ENCODE data around the gene PKD2L2. TPM values are rescaled to one million over a fixed set of nuclear protein-coding genes. Genes with fewer than 3 reads are reported as not detected.

PKD2L2 gene
- total and polyA plus RNA-seq, 2 of the 4 experiments (the other 2 are of a cell fraction) = not detected

DNA sequence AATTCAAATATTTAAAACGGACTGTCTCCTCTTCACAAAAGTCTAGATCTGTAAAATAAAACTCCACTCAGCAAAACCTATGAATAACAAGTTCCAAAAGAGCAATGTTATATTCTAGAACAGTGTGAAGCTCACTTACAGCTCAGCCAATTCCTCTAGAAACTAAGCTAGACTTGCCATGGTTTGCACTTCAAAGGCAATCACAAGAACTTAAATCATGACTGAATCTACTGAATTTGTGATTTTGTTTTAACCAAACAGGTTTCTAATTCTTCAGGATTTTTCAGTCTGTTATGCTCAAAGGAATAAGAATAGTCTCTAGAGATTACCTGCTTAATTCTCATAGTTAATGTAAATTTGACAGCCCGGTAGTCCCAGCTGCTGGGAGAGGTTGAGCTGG lies 1.4 kb upstream of the PKD2L2 start:
- no peak for DNase-seq
- Histone ChIP-seq H3K4me3 (ENCODE audit: insufficient read depth, low read depth, low read length) (no peak overlapping the region), H3K56ac (ENCODE audit: extremely low read depth, insufficient read depth, low read length) (no peak overlapping the region)

More for the DNA sequence above, 1.4 kb upstream of the PKD2L2 start:
- H2BK120ac ChIP-seq (ENCODE audit: low read depth, low read length) = no peak overlapping the region
- dilution Hi-C loops (cut with HindIII; ENCODE audit: low sequenced_read_pairs, unreplicated experiment) (no loop called here), in situ Hi-C loops (cut with MboI; ENCODE audit: low sequenced_read_pairs) (no loop called here), intact Hi-C loops (cut with micrococcal nuclease) (no loop called here)
- no peak overlapping the region for H3K4ac ChIP-seq (ENCODE audit: low read depth, low read length)
- no peaks in the 10 kb centered on the region for H3K4me1 ChIP-seq (ENCODE audit: control insufficient read depth, insufficient read depth, low read length)
- no peak overlapping the region for H3K9ac ChIP-seq (ENCODE audit: low read depth, low read length)
- H2BK5ac ChIP-seq (ENCODE audit: low read depth, low read length, poor library complexity, severe bottlenecking) = no peak overlapping the region
- H3K9me3 ChIP-seq (ENCODE audit: control insufficient read depth, insufficient read depth, low read length) = no peaks in the 10 kb centered on the region; the same call in 1 of the 2 replicates
- no peak overlapping the region for H2BK20ac ChIP-seq (ENCODE audit: low read depth, low read length)
- H4K8ac ChIP-seq (ENCODE audit: low read depth in 2 of 2, low read length in 2 of 2) = no peak overlapping the region
- TF ChIP-seq CHD1 (IDR thresholded peaks at IDR 0.05; ENCODE audit: low read depth, low read length) (no peak), FOS (IDR thresholded peaks at IDR 0.05; ENCODE audit: low read depth, low read length) (no peak), RAD21 (IDR thresholded peaks at IDR 0.05; ENCODE audit: low read length) (no peak)
- TF ChIP-seq, protein P1, sequence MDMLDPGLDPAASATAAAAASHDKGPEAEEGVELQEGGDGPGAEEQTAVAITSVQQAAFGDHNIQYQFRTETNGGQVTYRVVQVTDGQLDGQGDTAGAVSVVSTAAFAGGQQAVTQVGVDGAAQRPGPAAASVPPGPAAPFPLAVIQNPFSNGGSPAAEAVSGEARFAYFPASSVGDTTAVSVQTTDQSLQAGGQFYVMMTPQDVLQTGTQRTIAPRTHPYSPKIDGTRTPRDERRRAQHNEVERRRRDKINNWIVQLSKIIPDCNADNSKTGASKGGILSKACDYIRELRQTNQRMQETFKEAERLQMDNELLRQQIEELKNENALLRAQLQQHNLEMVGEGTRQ (IDR thresholded peaks at IDR 0.05; ENCODE audit: low read depth, low read length) = no peak
- TF ChIP-seq, protein P2, sequence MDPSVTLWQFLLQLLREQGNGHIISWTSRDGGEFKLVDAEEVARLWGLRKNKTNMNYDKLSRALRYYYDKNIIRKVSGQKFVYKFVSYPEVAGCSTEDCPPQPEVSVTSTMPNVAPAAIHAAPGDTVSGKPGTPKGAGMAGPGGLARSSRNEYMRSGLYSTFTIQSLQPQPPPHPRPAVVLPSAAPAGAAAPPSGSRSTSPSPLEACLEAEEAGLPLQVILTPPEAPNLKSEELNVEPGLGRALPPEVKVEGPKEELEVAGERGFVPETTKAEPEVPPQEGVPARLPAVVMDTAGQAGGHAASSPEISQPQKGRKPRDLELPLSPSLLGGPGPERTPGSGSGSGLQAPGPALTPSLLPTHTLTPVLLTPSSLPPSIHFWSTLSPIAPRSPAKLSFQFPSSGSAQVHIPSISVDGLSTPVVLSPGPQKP (IDR thresholded peaks at IDR 0.05; ENCODE audit: borderline replicate concordance, low read depth, low read length) = no peak
- no peak overlapping the region for H2AK9ac ChIP-seq (replicated peaks; ENCODE audit: low read depth, low read length, poor library complexity)
- no peak overlapping the region for H3K14ac ChIP-seq (replicated peaks; ENCODE audit: low read depth, low read length)
- no peak overlapping the region for H4K5ac ChIP-seq (ENCODE audit: low read depth, low read length)
- no peak overlapping the region for H2AK5ac ChIP-seq (ENCODE audit: low read depth, low read length)
- H3K27me3 ChIP-seq (ENCODE audit: control insufficient read depth, insufficient read depth, low read length) = no peaks in the 10 kb centered on the region; the same call in none of the 2 replicates
- no peak overlapping the region for H3K27ac ChIP-seq (ENCODE audit: insufficient read depth, low read length)
- no peak overlapping the region for H2AFZ ChIP-seq (replicated peaks; ENCODE audit: low read length, poor library complexity)
- no CpG with 5 or more reads among the region's 2 CpGs for WGBS, 2 experiments (ENCODE audit: extremely low coverage in 2 of 2, insufficient read length in 1 of 2)
- no peaks in the 10 kb centered on the region for H3K9me1 ChIP-seq (ENCODE audit: insufficient read depth, low read length)
- POLR2A ChIA-PET (ENCODE audit: unreplicated experiment) = no interaction called here
- no peaks in the 10 kb centered on the region for H3K79me1 ChIP-seq (ENCODE audit: low read depth in 1 of 2, low read length in 2 of 2)
- CTCF ChIA-PET = interaction anchor here (0.6 to 1.0 kb wide), 2 partner anchors 10 to 145 kb away, joined by 3 to 4 read pairs; no protein-coding TSS in a partner anchor
- H3K4me2 ChIP-seq (ENCODE audit: low read depth, low read length) = no peak overlapping the region
- H4K20me1 ChIP-seq (ENCODE audit: insufficient read depth, low read length) = no peaks in the 10 kb centered on the region
- H3K23ac ChIP-seq (ENCODE audit: low read depth, low read length) = no peak overlapping the region
- no peak for ATAC-seq (ENCODE audit: low read depth)
- no peak overlapping the region for H3K18ac ChIP-seq (ENCODE audit: low read depth, low read length)
- no peak overlapping the region for H4K91ac ChIP-seq (ENCODE audit: insufficient read depth, low read depth, low read length)
- no TSS peak for BruUV-seq (replicated peaks)
- H2BK15ac ChIP-seq (ENCODE audit: low read depth, low read length) = no peak overlapping the region
- no peaks in the 10 kb centered on the region for H3K36me3 ChIP-seq (ENCODE audit: control insufficient read depth, insufficient read depth, low read length)

All from IMR-90 (cell line).